HG02981 (cell line): ENCODE data around the gene SLC25A44.
"Not testable (repeated sequence)": the region's sequence is repeated elsewhere in the genome, so short reads cannot be mapped to it uniquely, and the experiment has no call there.

Experiments used
- ATAC-seq: cut with Tn5 transposase; IDR thresholded peaks from one replicate; pipeline ENCODE4 v1.9.1; 2021; ENCODE audit warnings: mild to moderate bottlenecking, moderate library complexity; ENCODE audit not compliant: unreplicated experiment

Gene SLC25A44

GRCh38 chr1:156162430-156163037 is 31.4 kb upstream of the SLC25A44 start:
- no peak for ATAC-seq

DNA sequence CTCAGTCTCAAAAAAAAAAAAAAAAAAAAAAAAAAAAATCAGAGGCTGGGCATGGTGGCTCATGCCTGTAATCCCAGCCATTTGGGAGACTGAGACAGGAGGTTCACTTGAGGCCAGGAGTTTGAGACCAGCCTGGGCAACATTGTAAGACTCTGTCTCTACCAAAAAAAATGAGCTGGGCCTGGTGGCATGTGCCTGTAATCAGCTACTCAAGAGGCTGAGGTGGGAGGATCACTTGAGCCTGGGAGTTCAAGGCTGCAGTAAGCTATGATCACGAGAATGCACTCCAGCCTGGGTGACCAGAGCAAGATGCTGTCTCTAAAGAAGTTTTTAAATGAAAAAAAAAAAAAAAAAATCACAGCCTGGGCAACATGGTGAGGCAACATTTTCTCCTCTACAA is 30.2 kb upstream of the SLC25A44 start:
- ATAC-seq = no peak

DNA sequence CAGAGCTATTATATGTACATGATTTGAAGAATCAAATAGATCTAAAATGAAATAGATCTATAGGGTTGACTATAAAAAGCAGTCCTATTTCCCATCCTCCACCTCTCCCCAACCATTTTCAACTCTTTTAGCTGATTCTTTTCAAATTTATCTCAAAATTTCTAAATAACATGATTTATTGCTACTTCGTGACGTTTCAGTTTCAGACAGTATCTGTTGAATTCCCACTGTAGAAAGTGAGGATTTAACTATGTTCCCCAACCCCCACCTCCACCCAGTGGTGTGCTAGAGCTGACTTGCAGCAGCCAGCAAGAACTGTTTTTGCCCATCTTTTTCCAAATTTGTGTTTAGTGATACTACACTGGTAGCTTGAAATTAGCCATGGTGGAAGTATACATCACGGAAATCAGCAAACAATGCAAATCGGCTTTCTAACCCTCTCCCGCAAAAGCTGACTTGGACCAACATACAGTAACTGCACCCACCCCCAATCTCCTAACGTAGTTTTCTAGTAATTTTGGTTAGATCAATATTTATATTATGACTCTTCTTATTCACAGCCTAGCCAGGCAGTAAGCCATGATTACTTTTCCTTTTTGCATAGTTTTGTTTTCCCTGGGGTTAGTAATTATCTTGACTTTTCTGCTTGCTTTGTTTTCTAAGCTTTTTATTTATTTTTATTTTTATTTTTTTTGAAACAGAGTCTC is 29.6 kb upstream of the SLC25A44 start:
- ATAC-seq = no peak

DNA sequence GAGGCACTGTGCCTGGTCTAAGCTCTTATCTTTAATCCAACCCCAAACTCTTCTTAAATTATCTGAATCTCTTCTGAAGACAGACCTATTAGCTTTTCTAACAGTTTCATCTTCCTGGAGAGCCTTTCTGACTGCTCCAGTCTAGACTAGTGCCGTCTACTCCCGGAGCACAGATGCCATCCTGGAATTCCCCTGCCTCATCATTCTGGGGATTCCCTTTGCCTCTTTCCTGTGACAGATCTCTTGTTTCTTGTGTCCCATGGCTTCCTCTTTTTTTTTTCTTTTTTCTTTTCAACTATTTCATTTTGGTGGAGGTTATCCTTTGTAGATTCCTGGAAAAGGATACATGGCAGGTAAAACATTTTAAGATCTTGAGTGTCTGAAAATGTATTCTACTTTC is 28.8 kb upstream of the SLC25A44 start:
- no peak for ATAC-seq

DNA sequence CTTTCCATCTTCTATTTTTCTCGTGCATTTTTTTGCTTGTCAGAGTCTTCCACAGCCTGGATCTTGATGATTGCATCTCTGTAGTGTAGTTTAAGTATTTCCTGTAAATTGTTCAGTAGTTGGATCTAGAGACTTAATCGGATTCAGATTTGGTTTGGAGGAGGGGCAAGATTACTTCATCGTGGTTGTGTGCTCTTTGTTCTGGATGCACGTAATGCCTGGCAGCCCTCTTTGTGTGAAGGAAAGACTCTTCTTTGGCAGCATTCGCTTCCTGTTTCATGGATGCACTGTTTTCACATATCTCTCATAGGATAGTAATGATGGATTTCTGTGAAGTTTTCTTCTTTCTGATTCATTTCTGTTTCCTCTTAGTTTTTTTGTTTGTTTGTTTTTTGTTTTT is 26.4 kb upstream of the SLC25A44 start:
- ATAC-seq = no peak

- ATAC-seq = no peak
Measured at GRCh38 chr1:156172696-156173470, 21.0 kb upstream of the SLC25A44 start.

DNA sequence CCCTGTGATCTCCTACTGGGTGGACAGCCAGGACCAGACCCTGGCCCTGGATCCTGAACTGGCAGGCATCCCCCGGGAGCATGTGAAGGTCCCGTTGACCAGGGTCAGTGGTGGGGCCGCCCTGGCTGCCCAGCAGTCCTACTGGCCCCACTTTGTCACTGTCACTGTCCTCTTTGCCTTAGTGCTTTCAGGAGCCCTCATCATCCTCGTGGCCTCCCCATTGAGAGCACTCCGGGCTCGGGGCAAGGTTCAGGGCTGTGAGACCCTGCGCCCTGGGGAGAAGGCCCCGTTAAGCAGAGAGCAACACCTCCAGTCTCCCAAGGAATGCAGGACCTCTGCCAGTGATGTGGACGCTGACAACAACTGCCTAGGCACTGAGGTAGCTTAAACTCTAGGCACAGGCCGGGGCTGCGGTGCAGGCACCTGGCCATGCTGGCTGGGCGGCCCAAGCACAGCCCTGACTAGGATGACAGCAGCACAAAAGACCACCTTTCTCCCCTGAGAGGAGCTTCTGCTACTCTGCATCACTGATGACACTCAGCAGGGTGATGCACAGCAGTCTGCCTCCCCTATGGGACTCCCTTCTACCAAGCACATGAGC is 17.2 kb upstream of the SLC25A44 start:
- no peak for ATAC-seq

DNA sequence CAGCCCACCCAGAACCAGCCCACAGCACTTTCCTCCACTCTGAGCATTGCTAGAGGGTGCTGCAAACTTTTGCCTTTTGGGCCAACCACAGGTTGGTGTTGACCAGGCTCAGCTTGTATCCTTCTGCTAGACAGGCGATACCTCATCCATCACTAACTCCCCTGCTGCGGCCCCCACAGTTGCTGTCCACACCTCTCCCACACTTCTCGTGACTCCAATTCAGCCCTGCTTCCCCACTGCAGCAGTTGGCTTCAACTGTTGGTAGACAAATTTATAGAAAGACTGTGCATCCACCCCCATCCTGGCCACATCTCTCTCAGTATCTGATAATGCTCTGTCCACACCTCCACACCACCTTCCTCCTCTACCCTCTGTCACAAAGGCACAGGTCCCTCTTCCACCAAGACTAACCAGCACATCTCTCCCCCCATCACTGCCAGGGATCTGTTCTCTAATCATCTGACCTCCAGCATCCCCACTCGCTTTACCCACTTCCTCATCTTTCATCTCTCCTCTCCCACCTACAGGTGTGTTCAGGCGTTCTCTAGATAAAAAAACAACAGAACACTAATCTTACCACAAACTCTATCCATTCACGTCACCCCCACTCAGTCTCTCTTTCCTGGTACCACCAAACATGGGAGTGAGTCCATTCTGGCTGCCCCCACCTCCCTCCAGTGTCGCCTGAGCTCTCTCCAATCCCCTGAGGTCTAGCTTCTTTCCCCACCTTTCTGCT is 15.8 kb upstream of the SLC25A44 start:
- ATAC-seq = no peak

DNA sequence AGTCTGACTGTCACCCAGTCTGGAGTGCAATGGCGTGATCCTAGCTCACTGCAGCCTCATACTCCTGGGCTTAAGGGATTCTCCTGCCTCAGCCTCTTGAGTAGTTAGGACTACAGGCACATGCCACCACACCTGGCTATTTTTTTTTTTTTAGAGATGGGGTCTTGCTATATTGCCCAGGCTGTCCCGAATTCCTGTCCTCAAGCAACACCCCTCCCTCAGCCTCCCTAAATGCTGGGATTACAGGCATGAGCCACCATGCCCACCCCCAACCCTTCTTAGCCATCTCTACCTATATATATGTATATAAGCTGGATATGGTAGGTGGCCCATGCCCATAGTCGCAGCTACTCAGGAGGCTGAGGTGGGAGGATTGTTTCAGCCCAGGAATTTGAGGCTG is 13.4 kb upstream of the SLC25A44 start:
- no peak for ATAC-seq

DNA sequence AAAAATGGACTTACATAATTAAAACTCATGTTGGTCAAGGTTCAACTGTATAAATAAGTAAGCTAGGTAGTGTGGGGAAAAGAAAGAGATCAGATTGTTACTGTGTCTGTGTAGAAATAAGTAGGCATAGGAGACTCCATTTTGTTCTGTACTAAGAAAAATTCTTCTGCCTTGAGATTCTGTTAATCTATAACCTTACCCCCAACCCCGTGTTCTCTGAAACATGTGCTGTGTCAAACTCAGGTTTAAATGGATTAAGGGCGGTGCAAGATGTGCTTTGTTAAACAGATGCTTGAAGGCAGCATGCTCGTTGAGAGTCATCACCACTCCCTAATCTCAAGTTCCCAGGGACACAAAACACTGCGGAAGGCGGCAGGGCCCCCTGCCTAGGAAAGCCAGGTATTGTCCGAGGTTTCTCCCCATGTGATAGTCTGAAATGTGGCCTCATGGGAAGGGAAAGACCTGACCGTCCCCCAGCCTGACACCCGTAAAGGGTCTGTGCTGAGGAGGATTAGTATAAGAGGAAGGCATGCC is 12.4 kb upstream of the SLC25A44 start:
- not testable (repeated sequence) for ATAC-seq

- ATAC-seq = not testable (repeated sequence)
Measured at GRCh38 chr1:156182010-156182779, 11.7 kb upstream of the SLC25A44 start.

DNA sequence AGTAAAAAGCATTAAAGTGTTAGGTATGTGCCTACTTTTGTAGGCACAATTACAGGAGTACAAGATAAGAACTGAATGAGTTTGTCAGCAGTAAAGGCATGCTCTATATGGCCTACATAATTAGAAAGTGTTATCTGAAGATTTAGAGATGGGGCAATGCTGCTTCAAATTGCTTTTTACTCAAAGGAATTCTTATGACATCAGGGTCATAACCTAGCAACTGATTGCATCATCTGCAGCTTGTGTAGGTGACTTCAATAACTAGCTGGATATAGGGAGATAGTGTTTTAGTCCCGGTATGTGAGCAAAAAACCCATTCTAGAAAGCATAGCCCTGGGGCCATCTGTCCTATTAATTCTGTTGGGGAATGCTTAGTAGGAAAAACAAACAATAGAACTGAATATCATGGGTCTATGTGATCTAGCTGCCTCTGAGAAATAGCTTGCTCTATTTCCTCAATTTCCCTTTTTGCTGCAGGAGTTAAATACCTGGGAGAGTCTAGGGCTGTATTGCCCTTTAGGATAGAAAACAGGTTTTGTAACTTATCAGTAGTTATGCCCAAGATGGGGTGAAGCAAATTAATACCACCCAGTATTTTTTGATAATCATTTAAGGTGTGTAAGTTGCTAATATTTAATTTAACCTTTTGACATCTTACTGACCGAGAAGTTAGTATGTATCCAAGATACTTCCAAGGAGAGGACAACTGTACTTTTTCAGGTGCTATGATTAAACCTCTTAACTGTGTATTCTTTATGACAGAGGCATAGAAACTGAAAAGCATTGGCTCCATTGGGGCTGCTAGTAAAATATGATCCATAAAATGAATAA is 7.3 kb upstream of the SLC25A44 start:
- not testable (repeated sequence) for ATAC-seq

DNA sequence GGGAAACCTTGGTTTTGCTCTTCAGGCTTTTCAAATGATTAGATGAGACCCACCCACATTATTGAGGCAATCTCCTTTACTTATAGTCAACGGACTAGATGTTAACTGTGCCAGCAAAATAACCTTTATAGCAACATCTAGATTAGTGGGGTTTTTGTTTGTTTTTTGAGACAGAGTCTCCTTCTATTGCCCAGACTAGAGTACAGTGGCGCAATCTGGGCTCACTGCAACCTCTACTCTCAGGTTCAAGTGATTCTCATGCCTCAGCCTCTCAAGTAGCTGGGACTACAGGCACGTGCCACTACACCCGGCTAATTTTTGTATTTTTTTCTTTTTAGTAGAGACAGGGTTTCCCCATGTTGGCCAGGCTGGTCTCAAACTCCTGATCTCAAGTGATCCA is 3.6 kb upstream of the SLC25A44 start:
- ATAC-seq = not testable (repeated sequence)

DNA sequence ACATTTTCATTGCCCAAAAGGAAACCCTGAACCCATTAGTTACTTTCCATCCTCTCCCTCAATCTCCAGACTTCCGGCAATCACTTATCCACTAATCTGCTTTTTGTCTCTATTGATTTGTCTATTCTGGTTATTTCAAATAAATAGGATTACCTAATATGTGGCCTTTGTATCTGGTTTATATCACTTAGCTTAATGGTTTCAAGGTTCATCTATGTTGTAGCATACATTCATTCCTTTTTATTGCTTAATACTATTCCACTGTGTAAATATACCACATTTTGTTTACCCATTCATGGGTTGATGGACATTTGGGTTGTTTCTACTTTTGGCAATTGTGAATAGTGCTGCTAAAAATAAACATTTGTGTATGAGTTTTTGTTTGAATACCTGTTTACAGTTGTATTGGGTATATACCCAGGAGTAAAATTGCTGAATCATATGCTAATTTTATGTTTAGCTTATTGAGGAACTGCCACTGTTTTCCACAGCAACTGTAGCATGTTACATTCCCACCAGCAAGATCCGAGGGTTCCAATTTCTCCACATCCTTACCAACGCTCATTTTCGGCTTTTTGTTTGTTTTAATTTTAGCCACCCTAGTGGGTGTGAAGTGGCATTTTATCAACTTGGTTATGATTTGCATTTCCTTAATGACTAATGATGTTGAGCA is 2.5 kb upstream of the SLC25A44 start:
- ATAC-seq = no peak

DNA sequence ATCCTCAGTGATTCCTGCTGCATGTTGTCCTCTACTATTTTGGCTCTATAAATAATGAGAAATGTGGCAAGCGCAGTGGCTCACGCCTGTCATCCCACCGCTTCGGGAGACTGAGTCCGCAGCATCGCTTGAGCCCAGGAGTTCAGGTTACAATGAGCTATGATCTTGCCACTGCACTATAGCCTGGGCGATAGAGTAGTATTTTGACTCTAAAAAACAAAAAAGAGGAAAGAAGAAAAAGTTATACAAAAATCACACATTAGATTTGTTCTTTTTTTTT is 756 bp upstream of the SLC25A44 start:
- no peak for ATAC-seq

DNA sequence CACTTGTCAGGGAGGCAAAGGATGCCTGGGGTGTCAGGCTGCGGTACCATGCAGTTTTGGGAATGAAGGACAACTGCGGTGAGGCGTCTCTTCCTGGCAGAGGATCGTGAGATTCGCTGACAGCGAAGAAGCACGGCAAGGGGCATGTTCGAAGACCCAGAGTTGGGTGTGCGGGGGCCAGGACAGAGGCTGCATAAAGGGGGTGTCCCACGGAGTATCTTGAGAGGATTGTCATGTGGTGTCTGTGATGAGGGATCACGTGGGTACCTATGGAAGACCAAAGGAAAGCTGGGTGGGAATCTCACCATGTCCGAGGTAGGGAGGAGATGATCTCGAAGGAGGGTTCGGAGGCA is 372 bp downstream of the SLC25A44 start:
- ATAC-seq = no peak

- no peak for ATAC-seq
Measured at GRCh38 chr1:156195853-156196252, 1.9 kb downstream of the SLC25A44 start.

DNA sequence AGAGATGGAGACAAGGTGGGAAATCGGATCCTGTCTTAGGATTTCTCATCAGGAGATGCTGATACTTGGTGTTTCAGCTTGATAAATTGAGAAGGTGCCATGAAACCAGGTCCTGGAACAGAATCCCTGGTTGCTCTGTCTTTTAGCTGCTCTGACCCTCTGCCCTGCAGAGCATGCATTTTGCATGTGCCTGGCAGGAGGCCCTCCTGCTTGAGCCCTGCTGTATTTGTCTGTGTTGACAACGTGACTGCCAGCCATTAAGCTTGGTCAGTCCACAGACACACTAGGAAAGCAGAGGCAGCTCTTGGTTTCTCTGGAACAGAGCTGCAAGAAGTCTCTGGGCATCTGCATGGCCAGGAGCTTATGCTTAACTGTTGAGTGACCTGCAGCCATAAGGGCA is 2.5 kb downstream of the SLC25A44 start:
- ATAC-seq = no peak

DNA sequence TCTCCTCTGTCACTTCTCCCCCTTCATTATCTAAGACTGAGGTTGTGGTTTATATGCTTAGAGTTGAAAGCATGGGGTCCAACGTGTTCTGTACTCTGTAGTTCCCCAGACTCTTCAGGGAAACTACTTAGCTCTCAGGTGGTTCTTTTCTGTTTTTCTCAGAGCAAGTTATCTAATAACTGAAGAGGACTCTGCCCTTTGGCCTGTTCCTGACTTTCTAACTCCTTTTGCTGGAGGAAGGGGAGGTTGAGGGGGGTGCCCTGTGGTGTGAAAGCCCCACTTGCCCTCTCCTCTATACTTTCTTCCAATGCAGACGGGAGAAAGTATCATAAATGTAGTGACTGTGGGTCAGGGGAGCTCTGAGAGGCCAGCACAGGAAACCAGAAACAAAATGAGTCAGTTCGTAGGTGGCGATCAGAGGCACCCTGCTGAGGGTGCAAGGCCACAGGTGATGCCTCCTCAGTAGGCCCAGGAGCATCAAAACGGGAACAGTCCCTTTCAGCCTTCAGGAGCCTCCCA is 5.0 kb downstream of the SLC25A44 start:
- ATAC-seq = no peak
